CD14-positive monocyte (primary cell): ENCODE results near the gene UBE2Q1. TPM values are rescaled to one million over a fixed set of nuclear protein-coding genes. Genes with fewer than 3 reads are reported as not detected.
A peak's percentile ranks its signal among the peaks of the same experiment; 100 is the strongest.

Experiments
- DNase-seq, 3 donors: peaks; one replicate each; pipeline ENCODE4 v3.0.0-alpha.2; 2011 to 2022
- H2AFZ ChIP-seq: 2 replicates; pipeline ENCODE4 v1.6.0; 2012; ENCODE audit warnings: mild to moderate bottlenecking, low read depth, low read length, inconsistent platforms; ENCODE audit not compliant: insufficient read depth, poor library complexity, severe bottlenecking
- H3K27ac ChIP-seq, 2 donors: 1 replicate in 1 of 2; 2 replicates in 1 of 2; pipeline ENCODE4 v1.5.1; 2012 to 2013; ENCODE audit warnings: low read length in 2 of 2, control low read depth in 1 of 2, inconsistent platforms in 1 of 2, low read depth in 1 of 2, mild to moderate bottlenecking in 1 of 2
- H3K27me3 ChIP-seq, 2 donors: one replicate each; pipeline versions ENCODE4 v1.6.0 to v1.6.1; 2011 to 2013; ENCODE audit warnings: low read length in 2 of 2; ENCODE audit not compliant: control insufficient read depth in 2 of 2, insufficient read depth in 2 of 2
- H3K36me3 ChIP-seq, 2 donors: replicated peaks in 1 of 2; 1 replicate in 1 of 2; 2 replicates in 1 of 2; pipeline versions ENCODE4 v1.5.1 to v1.6.1; 2012 to 2013; ENCODE audit warnings: low read length in 2 of 2, control low read depth in 1 of 2, inconsistent platforms in 1 of 2, mild to moderate bottlenecking in 1 of 2; ENCODE audit not compliant: insufficient read depth in 2 of 2, control insufficient read depth in 1 of 2
- H3K4me1 ChIP-seq, 2 donors: 1 replicate in 1 of 2; 2 replicates in 1 of 2; pipeline versions ENCODE4 v1.5.1 to v1.6.1; 2012 to 2013; ENCODE audit warnings: low read length in 2 of 2, control low read depth in 1 of 2, inconsistent platforms in 1 of 2, mild to moderate bottlenecking in 1 of 2, moderate library complexity in 1 of 2; ENCODE audit not compliant: insufficient read depth in 2 of 2, control insufficient read depth in 1 of 2
- H3K4me2 ChIP-seq: replicated peaks from 2 replicates; pipeline ENCODE3; 2012; ENCODE audit warnings: low read length, moderate library complexity, mild to moderate bottlenecking; ENCODE audit not compliant: poor library complexity, severe bottlenecking; ENCODE audit errors: extremely low read depth
- H3K4me3 ChIP-seq, 3 experiments: fragments of 200-600 bp in 1 of 3; sonication (generic) in 1 of 3; replicated peaks in 1 of 3; 1 replicate in 2 of 3; 2 replicates in 1 of 3; pipeline ENCODE4 v1.5.1; 2011 to 2013; ENCODE audit warnings: low read length in 3 of 3, mild to moderate bottlenecking in 3 of 3, control low read depth in 2 of 3, low read depth in 2 of 3, inconsistent platforms in 1 of 3, moderate library complexity in 1 of 3
- H3K79me2 ChIP-seq: 2 replicates; pipeline ENCODE4 v1.6.0; 2012; ENCODE audit warnings: mild to moderate bottlenecking, control low read depth, inconsistent platforms, low read length, moderate library complexity; ENCODE audit not compliant: insufficient read depth
- H3K9ac ChIP-seq: 2 replicates; pipeline ENCODE4 v1.6.0; 2017; ENCODE audit warnings: low read length, mild to moderate bottlenecking; ENCODE audit not compliant: insufficient read depth, poor library complexity, severe bottlenecking
- H3K9me3 ChIP-seq, 2 donors: replicated peaks in 1 of 2; 1 replicate in 1 of 2; 2 replicates in 1 of 2; pipeline versions ENCODE4 v1.5.1 to v1.6.1; 2012 to 2013; ENCODE audit warnings: low read length in 2 of 2, control low read depth in 1 of 2; ENCODE audit not compliant: control insufficient read depth in 1 of 2, insufficient read depth in 1 of 2
- H4K20me1 ChIP-seq: 2 replicates; pipeline ENCODE4 v1.6.0; 2012; ENCODE audit warnings: mild to moderate bottlenecking, low read length, control low read depth, moderate library complexity; ENCODE audit not compliant: insufficient read depth
- H3K27ac Mint-ChIP-seq, 7 donors: one replicate each; pipeline ENCODE4 v1.8.0; 2020; ENCODE audit warnings: mild to moderate bottlenecking in 7 of 7, mixed read lengths in 7 of 7, moderate library complexity in 6 of 7, inconsistent platforms in 2 of 7
- H3K27me3 Mint-ChIP-seq, 3 donors: one replicate each; pipeline ENCODE4 v1.8.0; 2021 to 2022; ENCODE audit warnings: low read depth in 3 of 3, mild to moderate bottlenecking in 3 of 3, mixed read lengths in 3 of 3, moderate library complexity in 3 of 3, inconsistent platforms in 1 of 3
- H3K36me3 Mint-ChIP-seq, 2 donors: one replicate each; pipeline ENCODE4 v1.8.0; 2020; ENCODE audit warnings: mixed read lengths in 2 of 2, inconsistent platforms in 1 of 2, mild to moderate bottlenecking in 1 of 2
- H3K4me1 Mint-ChIP-seq: one replicate; pipeline ENCODE4 v1.8.0; 2020; ENCODE audit warnings: mild to moderate bottlenecking, mixed read lengths
- H3K4me3 Mint-ChIP-seq, 2 donors: one replicate each; pipeline ENCODE4 v1.8.0; 2020; ENCODE audit warnings: mild to moderate bottlenecking in 2 of 2, mixed read lengths in 2 of 2, moderate library complexity in 1 of 2
- H3K9me3 Mint-ChIP-seq, 7 donors: one replicate each; pipeline ENCODE4 v1.8.0; 2020 to 2022; ENCODE audit warnings: mixed read lengths in 7 of 7, mild to moderate bottlenecking in 6 of 7, moderate library complexity in 6 of 7, inconsistent platforms in 2 of 7
- CTCF ChIP-seq: fragments of 200-600 bp; IDR thresholded peaks from one replicate; pipeline ENCODE4 v1.8.0; 2022; ENCODE audit warnings: antibody characterized with exemption, mild to moderate bottlenecking
- WGBS: methylation state at CpG from one replicate; pipeline ENCODE4 v1.1.5; 2013; ENCODE audit warnings: missing lambda C conversion rate; ENCODE audit not compliant: insufficient coverage; 5-methylcytosine and 5-hydroxymethylcytosine counted together
- intact Hi-C, 2 donors: fragments of 100-400 bp; cut with micrococcal nuclease; formaldehyde crosslinking; loops; one replicate each; pipeline versions ENCODE4 v1.15.0 to v1.15.1; 2023
- polyA plus RNA-seq, 3 donors: library from polyadenylated mRNA; depleted of rRNA in 1 of 3; unstranded in 2 of 3; stranded (reverse) in 1 of 3; fragments of 300-500 nt in 2 of 3; fragments of >200 nt in 1 of 3; fragmentation: Illumina TruSeq in 2 of 3; gene quantifications; 1 replicate in 2 of 3; 2 replicates in 1 of 3; pipeline ENCODE4 v1.2.3, GENCODE V29; 2012 to 2021

Gene UBE2Q1
- polyA plus RNA-seq, 3 donors, result 6.4 to 22.6 (median 8.4) TPM

- Mint-ChIP-seq H3K4me3 (no peak overlapping the region), H3K27me3 (peaks cover 0 to 4% (median 2%) of the 10 kb centered on the region in 3 donors), H3K36me3 (peaks cover 46 to 47% of the 10 kb centered on the region in 2 donors), H3K4me1 (peaks cover 19% of the 10 kb centered on the region), H3K27ac (peak overlapping the region in 5 of 7 donors; percentile 10 to 52 (median 38)), H3K9me3 (no peaks in the 10 kb centered on the region)
- H3K9me3 ChIP-seq, result no peaks in the 10 kb centered on the region
- H3K27me3 ChIP-seq, result no peaks in the 10 kb centered on the region
- no peak for TF ChIP-seq CTCF
- peaks cover 52% of the 10 kb centered on the region for H4K20me1 ChIP-seq
- H3K9ac ChIP-seq, result no peak overlapping the region
- no CpG with 5 or more reads among the region's 1 CpG for WGBS
- no peak overlapping the region for H2AFZ ChIP-seq
- no peak overlapping the region for H3K4me2 ChIP-seq
- intact Hi-C loops, result no loop called here
- no peaks in the 10 kb centered on the region for H3K79me2 ChIP-seq
- DNase-seq, result no peak
- peaks cover 3 to 11% of the 10 kb centered on the region in 2 donors for H3K4me1 ChIP-seq
- peaks cover 42 to 55% of the 10 kb centered on the region in 2 donors for H3K36me3 ChIP-seq
- H3K4me3 ChIP-seq, result no peak overlapping the region
- H3K27ac ChIP-seq, result peak overlapping the region in 1 of 2 donors; percentile 50
Observed at GRCh38 chr1:154548028-154548427, 10.4 kb downstream of the UBE2Q1 start.

DNA sequence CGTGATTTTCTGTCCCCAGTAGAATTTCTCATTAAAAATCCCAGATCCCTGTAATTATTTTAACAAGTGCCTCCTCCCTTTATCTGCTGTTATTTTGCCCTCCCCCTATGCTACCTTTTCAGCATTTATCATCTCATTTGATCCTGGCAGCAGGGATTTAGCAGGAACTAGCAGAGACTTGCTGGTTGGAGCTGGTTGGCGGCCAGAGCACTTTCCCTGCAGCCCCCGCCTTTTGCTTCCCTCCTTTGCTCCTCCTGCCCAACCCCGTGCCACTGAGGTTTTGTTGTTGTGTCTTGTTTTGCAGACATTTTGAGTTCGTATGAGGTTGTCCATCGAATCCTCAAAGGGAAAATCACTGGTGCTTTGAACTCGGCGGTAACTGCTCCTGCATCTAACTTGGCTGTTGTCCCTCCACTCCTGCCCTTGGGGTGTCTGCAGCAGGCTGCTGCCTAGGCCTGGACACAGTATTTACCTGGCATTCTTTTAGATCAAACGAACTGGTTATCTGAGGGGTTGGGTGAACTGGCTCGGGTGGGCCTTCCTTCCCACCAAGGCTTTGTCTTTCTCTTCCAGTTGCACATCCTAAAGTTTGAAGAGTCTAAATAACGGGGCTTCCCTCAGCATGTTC lies 11.2 kb downstream of the UBE2Q1 start:
- TF ChIP-seq CTCF, result no peak

More for the DNA sequence above, 11.2 kb downstream of the UBE2Q1 start:
- Mint-ChIP-seq H3K27me3 (peaks cover 0 to 4% (median 4%) of the 10 kb centered on the region in 3 donors), H3K4me3 (no peak overlapping the region), H3K36me3 (peaks cover 38 to 39% of the 10 kb centered on the region in 2 donors), H3K4me1 (peaks cover 19% of the 10 kb centered on the region), H3K9me3 (no peaks in the 10 kb centered on the region), H3K27ac (no peak overlapping the region)
- Histone ChIP-seq H3K9ac (no peak overlapping the region), H3K4me3 (no peak overlapping the region), H3K27me3 (no peaks in the 10 kb centered on the region), H3K27ac (no peak overlapping the region), H3K79me2 (no peaks in the 10 kb centered on the region), H2AFZ (no peak overlapping the region), H3K4me1 (peaks cover 3 to 11% of the 10 kb centered on the region in 2 donors), H3K4me2 (no peak overlapping the region), H3K36me3 (peaks cover 33 to 46% of the 10 kb centered on the region in 2 donors), H4K20me1 (peaks cover 44% of the 10 kb centered on the region), H3K9me3 (no peaks in the 10 kb centered on the region)
- intact Hi-C loops, result loop anchor here in 1 of 2 donors (2.0 kb wide), 1 partner anchor 66 kb away; no protein-coding TSS in a partner anchor
- no peak for DNase-seq
- WGBS, result 93% methylated on average over 6 of the region's 11 CpGs
